ENCODE data around the gene FIBP.

DNA sequence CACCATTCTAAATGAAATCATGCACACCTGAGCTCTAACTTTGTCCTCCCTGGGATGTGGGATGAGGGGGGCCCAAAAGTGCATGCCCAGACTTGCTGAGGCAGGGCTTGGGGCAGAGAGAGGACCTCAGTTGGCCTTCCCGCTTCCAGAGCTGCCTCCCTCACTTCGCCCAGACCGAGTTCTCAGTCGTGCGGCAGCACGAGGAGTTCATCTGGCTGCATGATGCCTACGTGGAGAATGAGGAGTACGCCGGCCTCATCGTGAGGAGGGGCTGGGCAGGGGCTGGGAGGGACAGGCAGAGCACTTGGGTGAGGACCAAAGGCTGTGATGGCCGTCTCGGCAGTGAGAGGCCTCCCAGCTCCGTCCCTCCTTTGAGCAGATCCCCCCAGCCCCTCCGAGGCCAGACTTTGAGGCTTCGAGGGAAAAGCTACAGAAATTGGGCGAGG, 38.5 kb downstream of the FIBP start:
- TF ChIP-seq FOXM1 (IDR thresholded peaks at IDR 0.05; ENCODE audit: borderline replicate concordance): no peak
- TF ChIP-seq BHLHE40 (IDR thresholded peaks at IDR 0.05; ENCODE audit: borderline replicate concordance): no peak
- no peak for TF ChIP-seq SP1 (IDR thresholded peaks at IDR 0.05)
- TF ChIP-seq LEF1 (IDR thresholded peaks at IDR 0.05; ENCODE audit: borderline replicate concordance): no peak
- TF ChIP-seq SUZ12 (IDR thresholded peaks at IDR 0.05): no peak
- TF ChIP-seq ZNF384 (IDR thresholded peaks at IDR 0.05): no peak
- no peak for TF ChIP-seq ARNT (IDR thresholded peaks at IDR 0.05)
- no peak for TF ChIP-seq HDGF (IDR thresholded peaks at IDR 0.05; ENCODE audit: borderline replicate concordance)
- no peak for TF ChIP-seq ELF4 (IDR thresholded peaks at IDR 0.05)
- no peak for TF ChIP-seq CTBP1 (IDR thresholded peaks at IDR 0.05; ENCODE audit: borderline replicate concordance)
- no peak for TF ChIP-seq TARDBP (IDR thresholded peaks at IDR 0.05)
- no peak for TF ChIP-seq FOXK2 (IDR thresholded peaks at IDR 0.05)

Data from HEK293T (cell line).